ENCODE measurements around the gene KRTAP10-5.
"Not testable (repeated sequence)": the region's sequence is repeated elsewhere in the genome, so short reads cannot be mapped to it uniquely, and the experiment has no call there.

Gene KRTAP10-5

GRCh38 chr21:44564099-44564498 lies 16.3 kb downstream of the KRTAP10-5 start:
- FAIRE-seq = no peak
- DNase-seq (ENCODE audit: insufficient read length) = no peak
- TF ChIP-seq POLR2A (IDR thresholded peaks at IDR 0.05; ENCODE audit: low read depth, low read length) (no peak), POLR2AphosphoS5 (IDR thresholded peaks at IDR 0.05; ENCODE audit: low read depth, low read length) (no peak), TAF1 (IDR thresholded peaks at IDR 0.05; ENCODE audit: borderline replicate concordance, low read depth, low read length) (no peak)

DNA sequence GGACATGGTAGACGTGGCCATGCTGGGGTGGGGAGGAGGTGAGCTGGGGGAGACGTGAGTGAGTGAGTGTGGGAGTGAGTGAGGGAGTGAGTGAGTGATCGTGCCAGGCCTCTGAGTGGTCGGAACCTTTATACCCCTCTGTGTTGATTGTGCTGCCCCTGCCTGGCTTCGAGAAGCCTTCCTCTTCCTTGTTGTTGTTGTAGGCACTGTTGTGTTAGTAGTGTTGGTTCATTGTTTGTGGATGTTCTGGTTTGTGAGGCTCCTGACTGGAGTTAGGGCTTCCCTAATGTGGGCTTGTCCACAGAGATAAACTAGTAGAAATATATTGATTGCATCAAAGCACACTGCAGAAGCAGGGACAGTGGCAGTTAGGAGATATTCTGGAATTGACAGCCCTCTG lies 21.7 kb downstream of the KRTAP10-5 start, which contains the start of gene KRTAP10-3:
KRTAP10-3 (minus strand) TSS at position 101 of the 400 bp plus-strand sequence; CDS start at position 21, 80 bp downstream.
- DNase-seq (ENCODE audit: insufficient read length) (no peak), FAIRE-seq (no peak)
- TF ChIP-seq TAF1 (IDR thresholded peaks at IDR 0.05; ENCODE audit: borderline replicate concordance, low read depth, low read length) (no peak), POLR2AphosphoS5 (IDR thresholded peaks at IDR 0.05; ENCODE audit: low read depth, low read length) (no peak), POLR2A (IDR thresholded peaks at IDR 0.05; ENCODE audit: low read depth, low read length) (no peak)

DNA sequence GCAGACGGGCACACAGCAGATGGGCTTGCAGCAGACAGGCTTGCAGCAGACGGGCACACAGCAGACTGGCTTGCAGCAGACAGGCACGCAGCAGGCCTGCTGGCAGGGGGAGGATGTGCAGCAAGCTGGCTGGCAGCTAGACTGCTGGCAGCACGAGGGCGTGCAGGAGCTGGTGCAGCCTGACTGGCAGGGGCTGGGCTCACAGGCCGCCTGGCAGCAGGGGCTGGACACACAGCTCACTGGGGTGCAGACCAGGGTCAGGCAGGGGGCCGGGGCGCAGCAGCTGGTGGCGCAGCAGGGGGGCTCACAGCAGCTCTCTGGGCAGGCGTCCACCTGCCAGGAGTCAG lies 22.1 kb downstream of the KRTAP10-5 start:
- DNase-seq (ENCODE audit: insufficient read length); FAIRE-seq: not testable (repeated sequence)

DNA sequence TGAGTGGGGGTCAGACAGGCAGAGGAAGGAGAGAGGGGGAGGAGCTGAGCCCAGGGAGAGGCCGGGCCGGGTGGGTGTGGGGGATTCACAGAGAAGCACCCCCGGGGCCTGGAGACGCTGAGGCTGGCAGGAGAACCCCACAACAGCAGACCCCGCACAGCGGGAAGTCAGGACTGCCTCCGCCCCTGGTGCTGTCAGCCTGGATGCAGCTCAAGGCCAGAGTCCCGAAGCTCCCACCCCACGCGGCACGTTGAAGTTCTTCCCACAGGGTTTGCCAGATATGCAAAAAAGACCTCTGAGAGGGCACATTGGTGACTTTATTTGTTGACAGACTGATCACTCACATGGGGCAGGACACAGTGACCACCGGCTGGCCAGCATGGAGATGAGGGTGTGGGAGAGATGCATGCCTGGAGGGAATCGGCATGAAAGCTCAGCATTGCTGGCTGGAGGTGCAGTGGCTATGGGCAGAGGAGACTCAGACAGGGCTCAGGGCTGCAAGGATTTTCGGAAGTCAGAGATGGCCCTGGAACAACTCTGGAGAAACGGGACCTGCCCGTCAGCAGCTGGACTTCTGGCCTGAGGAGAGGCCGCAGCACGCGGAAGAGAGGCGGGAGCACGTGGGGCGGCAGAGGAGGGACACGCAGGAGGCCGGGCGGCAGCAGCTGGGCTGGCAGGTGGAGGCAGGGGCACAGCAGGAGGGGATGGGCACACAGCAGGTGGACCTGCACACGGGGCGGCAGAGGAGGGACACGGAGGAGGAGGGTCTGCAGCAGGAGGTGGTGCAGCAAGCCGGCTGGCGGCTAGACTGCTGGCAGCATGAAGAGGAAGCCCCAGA lies 22.7 kb downstream of the KRTAP10-5 start:
- DNase-seq (ENCODE audit: insufficient read length) (no peak), FAIRE-seq (no peak)
- TF ChIP-seq POLR2A (IDR thresholded peaks at IDR 0.05; ENCODE audit: low read depth, low read length) (no peak), TAF1 (IDR thresholded peaks at IDR 0.05; ENCODE audit: borderline replicate concordance, low read depth, low read length) (no peak), POLR2AphosphoS5 (IDR thresholded peaks at IDR 0.05; ENCODE audit: low read depth, low read length) (no peak)

GRCh38 chr21:44556879-44557278 lies 23.5 kb downstream of the KRTAP10-5 start:
- no peak for DNase-seq (ENCODE audit: insufficient read length)
- TF ChIP-seq TAF1 (IDR thresholded peaks at IDR 0.05; ENCODE audit: borderline replicate concordance, low read depth, low read length) = no peak
- no peak for TF ChIP-seq POLR2AphosphoS5 (IDR thresholded peaks at IDR 0.05; ENCODE audit: low read depth, low read length)
- TF ChIP-seq POLR2A (IDR thresholded peaks at IDR 0.05; ENCODE audit: low read depth, low read length) = no peak
- no peak for FAIRE-seq

DNA sequence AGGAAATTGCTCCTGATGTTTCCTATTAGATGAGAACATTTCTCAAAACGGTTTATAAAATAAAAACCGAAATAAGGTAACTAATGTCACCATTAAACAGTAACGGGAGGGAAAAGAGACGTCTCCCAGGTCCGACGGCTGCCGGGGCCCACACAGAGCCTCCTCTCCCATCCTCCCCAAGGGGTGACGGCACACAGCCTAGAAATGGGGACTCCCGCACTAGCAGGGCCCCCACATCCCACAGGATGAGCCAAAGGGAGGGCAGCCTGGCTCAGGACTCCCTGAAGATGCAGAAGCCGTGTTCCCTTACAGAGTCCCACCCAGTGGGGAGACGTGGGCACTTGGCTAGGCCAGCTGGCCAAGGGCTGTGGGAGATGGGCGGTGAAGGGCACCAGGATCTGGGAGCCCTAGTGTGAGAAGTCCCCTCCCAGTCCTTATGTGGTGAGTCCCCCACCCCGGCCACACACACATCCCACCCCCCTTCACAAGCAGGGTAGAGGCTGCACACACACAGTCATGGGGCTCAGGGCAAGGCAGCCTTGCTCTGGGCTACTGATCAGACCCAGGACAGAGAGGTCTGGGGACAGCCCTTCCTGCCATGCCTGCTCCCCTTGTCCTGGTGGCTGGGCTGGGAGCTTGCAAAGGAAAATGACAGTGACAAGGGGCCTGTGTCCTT lies 25.1 kb downstream of the KRTAP10-5 start:
- no peak for TF ChIP-seq POLR2AphosphoS5 (IDR thresholded peaks at IDR 0.05; ENCODE audit: low read depth, low read length)
- TF ChIP-seq TAF1 (IDR thresholded peaks at IDR 0.05; ENCODE audit: borderline replicate concordance, low read depth, low read length) = no peak
- no peak for TF ChIP-seq POLR2A (IDR thresholded peaks at IDR 0.05; ENCODE audit: low read depth, low read length)
- no peak for DNase-seq (ENCODE audit: insufficient read length)
- no peak for FAIRE-seq

DNA sequence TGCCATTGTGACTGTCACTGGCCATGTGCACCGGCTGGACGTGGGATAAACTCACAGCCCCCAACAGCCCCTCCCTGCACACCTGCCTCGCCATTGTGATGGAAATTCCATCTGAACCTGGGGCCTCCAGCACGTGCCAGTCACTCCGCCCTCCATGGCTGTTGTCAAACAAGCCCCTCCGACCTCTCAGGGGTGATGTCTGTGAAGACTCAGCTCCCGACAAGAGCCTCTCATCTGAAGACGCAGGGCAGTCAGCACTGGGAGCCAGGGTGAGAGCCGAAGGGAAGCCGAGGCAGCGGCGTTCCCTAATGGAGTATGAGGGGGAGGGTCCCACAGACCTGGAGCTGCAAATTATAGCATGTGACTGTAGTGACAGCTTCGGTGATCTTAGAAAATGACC lies 27.7 kb downstream of the KRTAP10-5 start:
- FAIRE-seq = no peak
- TF ChIP-seq TAF1 (IDR thresholded peaks at IDR 0.05; ENCODE audit: borderline replicate concordance, low read depth, low read length) (no peak), POLR2AphosphoS5 (IDR thresholded peaks at IDR 0.05; ENCODE audit: low read depth, low read length) (no peak), POLR2A (IDR thresholded peaks at IDR 0.05; ENCODE audit: low read depth, low read length) (no peak)
- no peak for DNase-seq (ENCODE audit: insufficient read length)

DNA sequence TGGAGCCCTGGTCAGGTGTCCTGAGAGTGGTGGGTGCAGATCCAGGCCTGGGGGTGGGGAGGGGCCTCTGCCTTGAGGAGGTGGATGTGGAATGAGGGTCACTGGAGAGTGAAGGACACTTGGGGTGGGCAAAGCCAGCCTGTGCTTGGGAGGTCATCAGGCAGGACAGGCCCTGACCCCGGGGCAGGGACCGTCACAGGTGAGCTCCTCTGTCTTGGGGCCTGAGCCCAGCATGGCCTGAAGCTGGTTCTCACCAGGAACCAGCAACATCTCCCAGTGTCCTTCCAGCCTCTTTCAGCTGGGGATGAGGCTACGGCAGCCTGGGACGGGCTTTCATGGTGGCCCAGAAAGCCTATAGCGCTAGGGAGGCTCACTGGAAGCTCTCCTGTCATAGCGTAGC lies 28.3 kb downstream of the KRTAP10-5 start:
- DNase-seq (ENCODE audit: insufficient read length) = no peak
- FAIRE-seq = no peak
- TF ChIP-seq POLR2A (IDR thresholded peaks at IDR 0.05; ENCODE audit: low read depth, low read length) = no peak
- TF ChIP-seq TAF1 (IDR thresholded peaks at IDR 0.05; ENCODE audit: borderline replicate concordance, low read depth, low read length) = no peak
- TF ChIP-seq POLR2AphosphoS5 (IDR thresholded peaks at IDR 0.05; ENCODE audit: low read depth, low read length) = no peak

- DNase-seq (ENCODE audit: insufficient read length) (no peak), FAIRE-seq (no peak)
- no peak for TF ChIP-seq TAF1 (IDR thresholded peaks at IDR 0.05; ENCODE audit: borderline replicate concordance, low read depth, low read length)
Measured at GRCh38 chr21:44551340-44551961, 29.0 kb downstream of the KRTAP10-5 start, which contains the start of gene KRTAP10-2. KRTAP10-2 (minus strand) TSS chr21:44551505; CDS start chr21:44551458, 47 bp downstream.

GRCh38 chr21:44550807-44551206 lies 29.6 kb downstream of the KRTAP10-5 start:
- no peak for DNase-seq (ENCODE audit: insufficient read length)
- no peak for TF ChIP-seq POLR2AphosphoS5 (IDR thresholded peaks at IDR 0.05; ENCODE audit: low read depth, low read length)
- no peak for TF ChIP-seq TAF1 (IDR thresholded peaks at IDR 0.05; ENCODE audit: borderline replicate concordance, low read depth, low read length)
- TF ChIP-seq POLR2A (IDR thresholded peaks at IDR 0.05; ENCODE audit: low read depth, low read length) = no peak
- no peak for FAIRE-seq

DNA sequence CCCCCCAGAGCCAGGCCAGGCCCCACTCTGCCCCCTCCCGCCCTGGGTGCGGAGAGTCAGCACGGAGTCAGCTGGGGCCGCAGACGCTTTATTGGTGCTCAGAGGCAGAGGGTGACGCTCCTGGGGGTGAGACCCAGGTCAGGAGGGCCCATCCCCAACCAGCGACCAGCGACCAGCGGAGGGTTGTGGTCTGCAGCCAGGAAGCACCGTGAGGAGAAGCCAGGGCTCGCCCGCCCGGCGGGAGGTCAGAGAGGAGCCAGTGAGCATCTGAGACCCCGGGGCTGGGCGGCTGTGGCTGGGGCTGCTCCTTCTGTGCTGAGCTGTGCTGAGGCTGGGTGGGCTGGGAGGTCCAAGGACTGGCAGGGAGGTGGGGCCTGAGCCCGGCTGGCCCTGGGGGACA lies 30.1 kb downstream of the KRTAP10-5 start:
- not testable (repeated sequence) for FAIRE-seq; DNase-seq (ENCODE audit: insufficient read length)

All from GM12892 (cell line).